GM08714 (cell line): ENCODE measurements around the gene CADM4.
"Not testable (repeated sequence)": the region's sequence is repeated elsewhere in the genome, so short reads cannot be mapped to it uniquely, and the experiment has no call there.

Source experiments
- H3K4me3 ChIP-seq: fragments of 200-500 bp; sonication (Bioruptor generic); 2 replicates; pipeline ENCODE4 v1.5.1; 2014; ENCODE audit warnings: mild to moderate bottlenecking, low read length, inconsistent platforms
- ZNF274 ChIP-seq: IDR thresholded peaks from 2 replicates; pipeline ENCODE4 v1.6.1; 2012; ENCODE audit warnings: mild to moderate bottlenecking, low read depth, low read length

Gene CADM4

DNA sequence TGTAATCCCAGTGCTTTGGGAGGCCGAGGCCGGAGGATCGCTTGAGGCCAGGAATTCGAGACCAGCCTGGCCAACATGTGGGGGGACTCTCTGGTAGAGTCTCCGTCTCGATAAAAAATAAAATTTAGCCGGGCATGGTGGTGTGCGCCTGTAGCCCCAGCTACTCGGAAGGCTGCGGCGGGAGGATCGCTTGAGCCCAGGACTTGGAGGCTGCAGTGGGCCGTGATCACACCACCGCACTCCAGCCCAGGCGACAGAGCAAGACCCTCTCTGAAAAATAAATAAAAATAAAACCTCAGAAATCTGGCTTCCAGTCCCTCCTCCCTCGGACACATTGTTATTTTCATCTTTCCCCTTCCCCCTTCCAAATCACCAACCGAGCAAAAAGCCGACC, 44.0 kb downstream of the CADM4 start:
- TF ChIP-seq ZNF274, result no peak

DNA sequence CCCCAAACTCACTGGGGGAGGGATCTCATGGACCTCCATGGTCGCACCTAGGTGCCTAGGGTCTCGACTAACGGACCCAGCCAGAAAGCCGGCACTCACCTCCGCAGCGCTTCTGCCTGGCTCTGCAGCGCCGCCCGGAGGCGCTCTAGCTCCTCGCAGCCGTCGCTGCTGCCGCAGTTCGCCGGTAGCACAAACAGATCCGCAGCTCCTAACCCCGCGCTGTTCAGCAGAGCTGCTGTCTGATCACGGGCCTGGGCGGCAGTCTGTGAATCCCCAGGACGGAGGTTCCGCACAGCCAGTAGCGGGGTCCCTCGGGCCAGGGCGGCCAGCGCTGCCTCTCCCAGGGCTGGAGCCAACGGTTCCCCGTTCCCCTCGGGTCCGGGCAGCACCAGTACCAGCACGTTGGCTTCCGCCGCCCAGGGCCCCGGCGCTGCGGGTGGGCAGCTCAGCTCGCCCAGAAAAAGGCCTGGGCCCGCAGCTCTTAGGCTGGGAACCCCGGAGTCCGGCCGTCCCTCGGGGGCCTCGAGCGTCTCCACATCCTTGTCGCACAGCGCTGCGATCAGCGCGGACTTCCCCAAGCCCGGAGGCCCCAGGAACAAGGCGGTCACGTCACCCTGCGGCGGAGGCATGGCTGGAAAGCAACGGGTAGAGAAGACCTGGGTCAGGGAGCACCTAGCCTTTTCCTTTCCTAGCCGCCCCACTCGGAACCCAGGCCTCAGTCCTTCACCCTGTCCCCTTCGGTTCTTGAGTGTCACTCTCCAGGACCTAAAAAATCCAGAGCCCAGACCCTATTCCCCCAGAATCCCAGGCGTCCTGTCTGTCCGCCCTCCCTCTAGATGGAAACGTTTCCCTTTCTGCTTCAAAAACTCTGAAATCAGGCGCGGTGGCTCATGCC, 44.7 kb downstream of the CADM4 start:
- H3K4me3 ChIP-seq, result peak overlapping the region; percentile 78
- TF ChIP-seq ZNF274, result no peak

More for the DNA sequence above, 44.0 kb downstream of the CADM4 start:
- peak overlapping the region; percentile 78 for H3K4me3 ChIP-seq

DNA sequence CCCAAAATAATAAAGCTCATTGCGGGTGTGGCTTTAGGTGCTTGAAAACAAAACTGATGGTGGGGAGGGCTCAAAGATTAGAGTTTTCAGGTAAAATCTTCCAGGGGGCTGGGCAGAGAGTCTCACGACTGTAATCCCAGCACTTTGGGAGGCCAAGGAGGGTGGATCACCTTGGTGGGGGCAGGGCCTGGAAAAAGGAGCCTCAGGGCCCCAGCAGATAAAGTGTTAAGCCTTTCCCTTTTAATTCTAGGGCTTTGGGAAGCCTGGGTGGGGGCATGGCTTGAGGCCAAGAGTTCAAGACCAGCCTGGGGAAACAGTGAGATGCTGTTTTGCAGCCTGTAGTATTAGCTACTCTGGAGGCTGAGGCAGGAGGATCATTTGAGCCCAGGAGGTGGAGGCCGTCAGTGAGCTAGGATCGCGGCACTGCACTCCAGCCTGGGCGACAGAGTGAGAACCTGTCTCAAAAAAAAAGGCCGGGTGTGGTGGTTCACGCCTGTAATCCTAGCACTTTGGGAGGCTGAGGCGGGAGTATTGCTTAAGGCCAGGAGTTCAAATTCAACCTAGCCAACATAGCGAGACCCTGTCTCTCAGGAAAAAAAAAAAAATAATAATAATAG, 45.5 kb downstream of the CADM4 start:
- no peak for TF ChIP-seq ZNF274
- H3K4me3 ChIP-seq, result peak overlapping the region; percentile 78; the same call in 1 of the 2 replicates

GRCh38 chr19:43592800-43593350, 46.8 kb downstream of the CADM4 start:
- TF ChIP-seq ZNF274, result no peak
- no peak overlapping the region for H3K4me3 ChIP-seq

DNA sequence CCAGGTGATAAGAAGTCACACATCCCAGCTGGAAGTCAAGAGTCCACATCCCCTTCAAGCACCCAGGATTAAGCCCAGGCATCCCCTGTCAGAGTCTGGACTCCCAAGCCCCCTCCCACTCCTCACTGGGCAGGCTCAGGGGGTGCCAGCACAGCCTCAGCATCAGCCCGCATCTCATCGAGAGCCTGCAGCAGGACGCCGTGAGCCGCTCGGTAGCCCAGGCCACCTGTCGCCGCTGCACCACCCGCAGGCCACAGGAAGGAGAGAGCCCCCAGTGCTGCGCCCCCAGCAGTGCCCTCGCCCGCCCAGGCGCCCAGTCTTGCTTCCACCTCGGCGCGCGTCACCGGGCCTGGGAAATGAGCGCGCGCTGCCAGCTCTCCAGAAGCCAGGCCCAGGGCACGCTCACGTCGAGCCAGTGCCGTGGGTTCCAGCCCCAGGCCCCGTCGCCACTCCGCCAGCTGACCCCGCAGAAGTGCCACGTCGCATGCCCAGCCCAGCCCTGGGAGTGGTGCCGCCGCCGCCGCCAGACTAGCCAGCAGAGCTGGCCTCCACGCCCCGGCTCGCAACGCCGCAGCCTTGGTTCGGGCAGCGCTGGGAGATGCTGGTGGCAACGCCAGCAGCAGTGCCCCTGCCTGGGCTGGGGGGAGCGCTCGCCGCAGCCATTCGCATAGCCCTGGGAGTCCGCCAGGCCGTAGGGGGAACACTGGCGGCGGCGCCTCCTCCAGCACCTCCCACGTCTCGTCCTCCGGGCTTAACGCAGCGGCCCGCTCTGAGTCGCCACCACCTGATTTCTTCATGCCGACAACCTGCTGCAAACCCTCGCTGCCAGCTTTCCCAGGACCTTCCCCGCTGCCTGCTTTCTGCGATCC, 47.5 kb downstream of the CADM4 start:
- no peak overlapping the region for H3K4me3 ChIP-seq
- TF ChIP-seq ZNF274, result no peak

DNA sequence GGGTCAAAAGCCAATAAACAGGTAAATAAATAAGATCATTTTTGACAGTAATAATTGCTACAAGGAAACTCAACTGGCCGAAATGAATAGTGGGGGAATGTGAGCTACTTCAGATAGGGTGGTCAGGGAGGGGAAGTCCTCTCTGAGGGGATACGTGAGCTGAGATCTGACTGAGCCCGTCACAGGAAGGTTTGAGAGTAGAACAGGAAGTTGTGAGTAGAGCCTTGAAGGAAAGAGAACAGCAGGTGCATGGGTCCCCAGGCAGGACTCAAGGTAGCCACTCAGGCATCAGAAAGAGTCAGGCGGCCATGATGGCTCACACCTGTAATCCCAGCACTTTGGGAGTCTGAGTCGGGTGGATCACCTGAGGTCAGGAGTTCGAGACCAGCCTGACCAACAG, 50.0 kb downstream of the CADM4 start:
- no peak overlapping the region for H3K4me3 ChIP-seq
- TF ChIP-seq ZNF274, result no peak

- TF ChIP-seq ZNF274, result no peak
These were observed 50.4 kb downstream of the CADM4 start for GRCh38 chr19:43589277-43589676.

GRCh38 chr19:43587029-43587428, 52.6 kb downstream of the CADM4 start:
- H3K4me3 ChIP-seq, result not testable (repeated sequence)

More at GRCh38 chr19:43589277-43589676, 50.4 kb downstream of the CADM4 start:
- no peak overlapping the region for H3K4me3 ChIP-seq

DNA sequence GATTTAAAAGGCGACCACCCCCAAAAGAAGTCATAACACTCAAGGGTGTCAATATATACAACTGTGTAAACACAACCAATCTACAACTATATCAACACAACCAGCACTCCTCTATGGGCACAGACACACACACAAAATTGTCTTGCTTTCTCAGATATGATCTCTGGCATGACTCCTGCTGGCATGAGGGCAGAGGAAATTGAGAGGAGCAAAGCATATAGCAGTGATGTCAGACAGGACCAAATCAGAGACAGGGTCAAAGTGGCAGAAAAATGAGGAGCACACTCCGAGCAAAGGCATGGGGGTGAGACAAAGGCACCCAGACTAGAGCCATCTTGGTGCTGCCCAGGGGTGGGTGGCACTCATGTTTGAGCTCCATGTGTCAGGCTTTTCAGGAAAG, 53.3 kb downstream of the CADM4 start:
- TF ChIP-seq ZNF274, result no peak
- no peak overlapping the region for H3K4me3 ChIP-seq

DNA sequence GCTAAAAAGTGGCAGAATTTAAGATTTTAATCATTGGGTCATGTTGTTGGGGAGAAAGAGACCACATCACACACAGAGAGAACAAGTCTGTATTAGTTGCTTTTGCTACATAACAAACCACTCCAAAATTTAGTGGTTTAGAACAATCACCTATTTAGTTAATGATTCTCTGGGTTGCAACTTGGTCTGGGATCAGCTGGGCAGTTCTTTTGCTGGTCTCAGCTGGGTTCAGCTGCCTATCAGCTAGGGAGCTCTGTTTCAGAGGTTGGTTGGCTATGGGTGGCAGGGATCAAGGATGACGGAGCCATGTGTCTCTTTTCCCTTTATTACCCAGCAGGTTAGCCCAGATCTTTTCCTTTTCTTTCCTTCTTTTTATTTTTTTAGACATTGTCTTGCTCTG, 55.2 kb downstream of the CADM4 start:
- TF ChIP-seq ZNF274, result no peak
- H3K4me3 ChIP-seq, result peak overlapping the region; percentile 8; the same call in 1 of the 2 replicates

DNA sequence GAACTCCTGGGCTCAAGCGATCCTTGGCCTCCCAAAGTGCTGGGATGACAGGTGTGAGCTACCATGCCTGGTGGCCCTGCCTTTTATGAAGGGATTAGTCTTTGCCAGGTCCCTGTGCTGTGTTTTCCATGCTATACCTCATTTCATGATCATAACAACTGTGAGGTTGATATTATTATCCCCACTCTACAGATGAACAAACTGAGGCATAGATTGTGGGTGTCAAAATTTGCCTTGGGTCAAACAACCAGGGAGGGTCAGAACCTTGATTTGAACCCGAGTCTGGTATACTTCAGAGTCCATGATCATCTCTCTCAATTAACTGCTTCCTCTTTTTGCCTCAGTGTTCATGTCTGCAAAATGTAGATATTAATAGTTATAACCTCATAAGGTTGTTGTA, 57.2 kb downstream of the CADM4 start:
- H3K4me3 ChIP-seq, result peak overlapping the region; percentile 78; the same call in 1 of the 2 replicates
- no peak for TF ChIP-seq ZNF274

GRCh38 chr19:43581467-43581866, 58.2 kb downstream of the CADM4 start:
- no peak for TF ChIP-seq ZNF274
- peak overlapping the region; percentile 78; the same call in 1 of the 2 replicates for H3K4me3 ChIP-seq

DNA sequence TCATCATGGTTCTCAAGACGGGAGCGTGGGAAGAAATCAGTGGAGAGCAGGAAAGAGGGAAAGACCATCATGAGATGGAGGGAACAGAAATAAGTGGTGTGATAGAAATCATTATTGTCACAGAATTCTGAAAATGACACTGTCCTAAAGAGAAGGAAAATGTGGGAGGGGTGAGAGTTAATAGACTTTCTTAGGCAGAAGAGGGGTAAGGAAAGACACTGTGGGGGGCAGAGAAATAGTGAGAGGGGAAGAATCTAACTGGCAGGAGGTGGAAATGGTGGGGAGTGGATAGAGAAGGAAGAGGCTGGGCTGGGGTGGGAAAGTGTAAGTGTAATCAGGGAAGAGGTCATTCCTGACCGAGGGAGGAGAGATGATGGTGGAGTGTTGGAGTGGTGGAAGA, 60.9 kb downstream of the CADM4 start:
- H3K4me3 ChIP-seq, result no peak overlapping the region
- no peak for TF ChIP-seq ZNF274

GRCh38 chr19:43575955-43576878, 63.4 kb downstream of the CADM4 start:
- H3K4me3 ChIP-seq, result peak overlapping the region; percentile 48
- TF ChIP-seq ZNF274, result no peak
